Ishikawa (cell line): ENCODE measurements around the gene ATP5PO.

Experiments
- CEBPB ChIP-seq: IDR thresholded peaks from 2 replicates; pipeline ENCODE4 v1.6.1; 2012
- CREB1 ChIP-seq: IDR thresholded peaks from 2 replicates; pipeline ENCODE4 v1.6.1; 2012; ENCODE audit warnings: low read depth
- EGR1 ChIP-seq: IDR thresholded peaks from 2 replicates; pipeline ENCODE4 v1.6.1; 2012
- EP300 ChIP-seq: IDR thresholded peaks from 2 replicates; pipeline ENCODE4 v1.6.1; 2012; ENCODE audit warnings: borderline replicate concordance
- FOXM1 ChIP-seq: IDR thresholded peaks from 2 replicates; pipeline ENCODE4 v1.6.1; 2012; ENCODE audit warnings: low read depth, borderline replicate concordance
- NFIC ChIP-seq: IDR thresholded peaks from 2 replicates; pipeline ENCODE4 v1.6.1; 2012
- RAD21 ChIP-seq: IDR thresholded peaks from 2 replicates; pipeline ENCODE4 v1.6.1; 2012; ENCODE audit warnings: low read depth
- TAF1 ChIP-seq: IDR thresholded peaks from 2 replicates; pipeline ENCODE4 v1.6.1; 2012; ENCODE audit warnings: low read depth, mild to moderate bottlenecking
- TCF12 ChIP-seq: IDR thresholded peaks from 2 replicates; pipeline ENCODE4 v1.6.1; 2012; ENCODE audit warnings: low read depth
- TEAD4 ChIP-seq: IDR thresholded peaks from 2 replicates; pipeline ENCODE4 v1.6.1; 2012
- YY1 ChIP-seq: IDR thresholded peaks from 2 replicates; pipeline ENCODE4 v1.6.1; 2012; ENCODE audit warnings: low read depth
- ZBTB7A ChIP-seq: IDR thresholded peaks from 2 replicates; pipeline ENCODE4 v1.6.1; 2012; ENCODE audit warnings: low read depth
- TF ChIP-seq, protein P1 (sequence below): IDR thresholded peaks from 2 replicates; pipeline ENCODE4 v1.6.1; 2012; ENCODE audit warnings: low read depth, mild to moderate bottlenecking
- TF ChIP-seq, protein P2 (sequence below): IDR thresholded peaks from 2 replicates; pipeline ENCODE4 v1.6.1; 2012
- TF ChIP-seq, protein P3 (sequence below): IDR thresholded peaks from 2 replicates; pipeline ENCODE4 v1.6.1; 2012

Gene ATP5PO

DNA sequence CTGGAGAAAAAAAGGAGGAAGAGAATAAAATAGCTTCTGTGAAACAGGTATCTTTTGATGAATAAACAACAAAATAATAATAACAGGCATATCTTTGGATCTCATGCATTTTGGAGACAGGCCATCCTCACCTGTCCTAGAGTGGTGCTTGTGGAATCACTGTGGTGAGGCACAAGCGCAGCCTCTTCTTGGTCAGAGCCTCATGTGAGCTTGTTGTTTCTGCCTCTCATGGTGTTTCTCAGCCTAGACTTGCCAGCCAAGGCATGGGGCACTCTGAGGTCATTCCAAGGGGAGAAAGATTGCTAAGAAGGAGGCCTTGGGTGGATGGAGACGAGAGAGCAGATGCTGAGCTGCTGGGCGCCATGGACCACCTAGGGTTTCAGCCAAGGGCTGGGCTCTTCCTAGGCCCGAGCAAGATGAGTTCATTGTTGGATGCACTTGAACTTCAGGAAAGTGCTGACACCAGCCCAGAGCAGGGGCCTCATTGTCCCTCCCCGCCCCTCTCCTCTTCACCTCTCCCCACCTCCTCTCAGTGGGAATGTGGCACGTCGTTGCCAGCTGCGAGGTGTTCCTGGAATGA, 49.5 kb downstream of the ATP5PO start:
- TF ChIP-seq YY1: no peak
- TF ChIP-seq, protein P1, sequence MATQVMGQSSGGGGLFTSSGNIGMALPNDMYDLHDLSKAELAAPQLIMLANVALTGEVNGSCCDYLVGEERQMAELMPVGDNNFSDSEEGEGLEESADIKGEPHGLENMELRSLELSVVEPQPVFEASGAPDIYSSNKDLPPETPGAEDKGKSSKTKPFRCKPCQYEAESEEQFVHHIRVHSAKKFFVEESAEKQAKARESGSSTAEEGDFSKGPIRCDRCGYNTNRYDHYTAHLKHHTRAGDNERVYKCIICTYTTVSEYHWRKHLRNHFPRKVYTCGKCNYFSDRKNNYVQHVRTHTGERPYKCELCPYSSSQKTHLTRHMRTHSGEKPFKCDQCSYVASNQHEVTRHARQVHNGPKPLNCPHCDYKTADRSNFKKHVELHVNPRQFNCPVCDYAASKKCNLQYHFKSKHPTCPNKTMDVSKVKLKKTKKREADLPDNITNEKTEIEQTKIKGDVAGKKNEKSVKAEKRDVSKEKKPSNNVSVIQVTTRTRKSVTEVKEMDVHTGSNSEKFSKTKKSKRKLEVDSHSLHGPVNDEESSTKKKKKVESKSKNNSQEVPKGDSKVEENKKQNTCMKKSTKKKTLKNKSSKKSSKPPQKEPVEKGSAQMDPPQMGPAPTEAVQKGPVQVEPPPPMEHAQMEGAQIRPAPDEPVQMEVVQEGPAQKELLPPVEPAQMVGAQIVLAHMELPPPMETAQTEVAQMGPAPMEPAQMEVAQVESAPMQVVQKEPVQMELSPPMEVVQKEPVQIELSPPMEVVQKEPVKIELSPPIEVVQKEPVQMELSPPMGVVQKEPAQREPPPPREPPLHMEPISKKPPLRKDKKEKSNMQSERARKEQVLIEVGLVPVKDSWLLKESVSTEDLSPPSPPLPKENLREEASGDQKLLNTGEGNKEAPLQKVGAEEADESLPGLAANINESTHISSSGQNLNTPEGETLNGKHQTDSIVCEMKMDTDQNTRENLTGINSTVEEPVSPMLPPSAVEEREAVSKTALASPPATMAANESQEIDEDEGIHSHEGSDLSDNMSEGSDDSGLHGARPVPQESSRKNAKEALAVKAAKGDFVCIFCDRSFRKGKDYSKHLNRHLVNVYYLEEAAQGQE: no peak
- TF ChIP-seq ZBTB7A: no peak
- TF ChIP-seq CREB1: no peak
- no peak for TF ChIP-seq RAD21
- no peak for TF ChIP-seq TCF12
- TF ChIP-seq EP300: no peak
- TF ChIP-seq, protein P2, sequence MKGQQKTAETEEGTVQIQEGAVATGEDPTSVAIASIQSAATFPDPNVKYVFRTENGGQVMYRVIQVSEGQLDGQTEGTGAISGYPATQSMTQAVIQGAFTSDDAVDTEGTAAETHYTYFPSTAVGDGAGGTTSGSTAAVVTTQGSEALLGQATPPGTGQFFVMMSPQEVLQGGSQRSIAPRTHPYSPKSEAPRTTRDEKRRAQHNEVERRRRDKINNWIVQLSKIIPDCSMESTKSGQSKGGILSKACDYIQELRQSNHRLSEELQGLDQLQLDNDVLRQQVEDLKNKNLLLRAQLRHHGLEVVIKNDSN: no peak
- TF ChIP-seq, protein P3, sequence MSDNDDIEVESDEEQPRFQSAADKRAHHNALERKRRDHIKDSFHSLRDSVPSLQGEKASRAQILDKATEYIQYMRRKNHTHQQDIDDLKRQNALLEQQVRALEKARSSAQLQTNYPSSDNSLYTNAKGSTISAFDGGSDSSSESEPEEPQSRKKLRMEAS: no peak
- TF ChIP-seq TEAD4: no peak
- no peak for TF ChIP-seq CEBPB
- no peak for TF ChIP-seq TAF1
- TF ChIP-seq NFIC: no peak
- no peak for TF ChIP-seq EGR1

DNA sequence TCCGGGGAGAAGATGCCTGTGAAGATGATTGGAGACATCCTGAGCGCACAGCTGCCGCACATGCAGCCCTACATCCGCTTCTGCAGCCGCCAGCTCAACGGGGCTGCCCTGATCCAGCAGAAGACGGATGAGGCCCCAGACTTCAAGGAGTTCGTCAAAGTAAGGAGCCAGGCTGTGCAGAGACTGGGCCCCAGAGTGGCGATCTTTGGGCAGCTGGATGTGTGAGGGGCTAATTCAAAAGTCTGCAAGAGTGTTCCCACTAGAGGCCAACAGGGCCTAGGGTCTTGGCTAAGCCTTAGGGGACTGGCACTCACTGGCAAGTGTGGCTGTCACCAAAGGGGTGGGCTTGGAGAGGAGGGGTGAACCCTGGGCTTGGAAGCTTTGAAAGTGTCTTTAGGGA, 50.4 kb downstream of the ATP5PO start:
- no peak for TF ChIP-seq EP300
- TF ChIP-seq ZBTB7A: no peak
- TF ChIP-seq EGR1: no peak
- TF ChIP-seq, protein P3: no peak
- no peak for TF ChIP-seq TEAD4
- no peak for TF ChIP-seq NFIC
- TF ChIP-seq CREB1: no peak
- TF ChIP-seq TAF1: no peak
- TF ChIP-seq, protein P2: no peak
- no peak for TF ChIP-seq CEBPB
- TF ChIP-seq YY1: no peak

DNA sequence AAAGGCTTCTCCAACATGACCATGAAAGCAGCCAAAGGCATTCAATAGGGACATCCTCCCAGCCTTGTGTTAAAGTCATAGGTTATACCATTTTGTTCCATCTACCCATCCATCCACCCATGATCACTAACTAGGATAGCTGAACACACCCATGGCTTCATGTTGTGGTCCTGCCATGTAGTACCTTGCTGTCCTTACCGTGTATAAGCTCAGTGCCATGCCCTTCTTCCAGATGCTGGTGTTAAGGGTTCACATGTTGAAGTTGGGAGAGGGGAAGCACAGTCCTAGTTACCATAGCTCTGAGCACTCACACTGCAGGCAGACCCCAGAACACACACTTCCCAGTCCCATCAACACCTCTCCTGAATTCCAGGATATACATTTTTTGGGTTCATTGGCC, 51.5 kb downstream of the ATP5PO start:
- TF ChIP-seq NFIC: no peak
- TF ChIP-seq EGR1: no peak
- TF ChIP-seq RAD21: no peak
- no peak for TF ChIP-seq EP300
- TF ChIP-seq, protein P2: no peak
- no peak for TF ChIP-seq ZBTB7A
- no peak for TF ChIP-seq CREB1
- TF ChIP-seq YY1: no peak
- TF ChIP-seq, protein P1: no peak
- TF ChIP-seq FOXM1: no peak
- no peak for TF ChIP-seq TCF12
- TF ChIP-seq, protein P3: no peak
- TF ChIP-seq TAF1: no peak
- no peak for TF ChIP-seq TEAD4
- TF ChIP-seq CEBPB: no peak

DNA sequence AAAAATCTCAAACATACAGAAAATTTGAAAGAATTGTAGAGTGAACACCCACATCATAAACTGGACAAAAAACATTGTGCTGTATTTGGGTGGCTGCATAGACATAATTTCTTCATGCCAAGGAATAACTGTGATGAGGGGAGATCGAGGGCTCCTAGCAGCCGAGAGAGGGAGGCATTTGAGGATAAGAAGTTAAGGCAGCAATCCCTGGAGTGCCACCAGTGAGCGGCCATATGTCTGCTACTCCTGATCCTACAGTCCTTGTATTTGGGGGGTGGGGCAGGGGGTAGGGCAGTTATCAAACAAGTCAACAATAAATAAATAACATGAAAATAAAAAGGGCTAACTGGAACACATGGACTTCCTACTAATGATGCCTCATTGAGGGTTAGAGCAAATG, 54.5 kb downstream of the ATP5PO start:
- TF ChIP-seq TEAD4 (no peak), YY1 (no peak), CREB1 (no peak), FOXM1 (no peak), TCF12 (no peak), EGR1 (no peak), NFIC (no peak), CEBPB (no peak), TAF1 (no peak), EP300 (no peak), ZBTB7A (no peak)
- TF ChIP-seq, protein P2: no peak
- TF ChIP-seq, protein P3: no peak
